HG02623 (cell line): ENCODE results near the gene FGFR2.

ENCODE experiments used
- ATAC-seq: cut with Tn5 transposase; IDR thresholded peaks from one replicate; pipeline ENCODE4 v1.9.1; 2021; ENCODE audit warnings: moderate library complexity; ENCODE audit not compliant: unreplicated experiment

FGFR2 gene

DNA sequence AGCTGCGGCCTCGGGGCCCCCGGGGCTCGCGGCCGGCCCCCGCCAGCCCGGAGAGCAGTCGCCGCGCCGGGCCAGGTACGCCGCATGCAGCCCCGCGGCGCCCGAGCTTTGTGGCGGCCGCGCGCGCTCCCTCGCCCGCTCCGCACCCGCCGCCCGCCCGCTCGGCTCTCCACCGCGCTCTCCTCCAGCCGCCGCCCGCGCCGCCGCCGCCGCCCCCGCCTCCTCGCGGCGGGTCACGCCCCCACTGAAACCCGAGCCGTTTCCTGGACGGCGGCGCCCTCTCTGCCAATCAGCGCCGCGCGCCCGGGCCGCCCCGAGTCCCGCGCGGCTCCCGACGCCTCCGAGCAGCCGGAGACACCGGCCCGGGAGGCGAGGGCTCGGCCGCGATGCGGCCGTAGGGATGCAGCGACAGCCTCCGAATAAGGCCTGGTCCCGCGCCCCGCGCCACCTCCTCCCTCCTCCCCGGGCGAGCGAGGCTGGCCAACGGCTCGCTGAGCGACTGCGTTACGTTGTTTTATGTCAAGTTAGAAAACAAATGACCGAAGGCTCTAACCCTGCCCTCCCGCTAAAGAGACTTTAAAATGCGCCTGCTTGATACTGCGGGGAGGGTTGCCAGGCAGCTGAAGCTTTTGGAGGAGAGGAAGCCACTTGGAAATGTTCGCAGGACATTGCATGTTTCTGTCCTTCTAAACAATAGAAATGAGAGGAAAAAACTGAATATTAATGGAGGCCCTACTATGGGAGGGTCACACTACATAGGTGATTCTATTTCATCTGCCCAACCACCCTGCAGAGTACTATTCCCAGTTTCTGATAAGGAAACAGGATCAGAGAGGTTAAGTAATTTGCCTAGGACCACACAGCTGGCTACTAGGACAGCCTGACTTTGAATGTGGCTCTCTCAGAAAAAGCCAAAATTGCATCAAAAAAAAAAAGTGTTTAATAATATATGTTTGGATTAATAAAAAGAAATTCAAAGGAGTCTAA is at the start of gene FGFR2:
Gene FGFR2, minus strand, starts transcription at position 182 of the 987 bp plus-strand sequence. CDS start 4,627 bp downstream, outside the sequence.
- peak; percentile 68 for ATAC-seq

DNA sequence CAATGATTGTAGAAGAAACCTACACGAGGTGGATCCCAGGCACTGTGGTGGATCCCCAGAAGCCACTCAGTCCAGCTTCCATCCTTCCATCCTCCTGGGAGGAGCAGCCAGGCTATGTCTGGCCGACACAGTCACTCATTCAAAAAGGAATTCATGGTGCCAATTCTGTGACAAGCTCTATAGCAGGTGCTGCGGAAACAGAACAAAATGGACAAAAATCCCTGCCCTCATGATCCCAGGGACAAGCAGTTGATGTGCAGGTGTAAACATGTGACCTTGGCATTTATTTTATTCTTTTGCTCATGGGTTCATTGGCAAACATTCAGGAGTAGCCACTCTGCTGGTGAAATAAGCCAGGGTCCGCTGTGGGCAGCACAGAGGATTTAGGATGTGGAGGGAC is 49.2 kb upstream of the FGFR2 start:
- no peak for ATAC-seq

GRCh38 chr10:121645696-121646095 is 47.5 kb upstream of the FGFR2 start:
- ATAC-seq = no peak

- ATAC-seq = no peak
These were observed 46.3 kb upstream of the FGFR2 start for GRCh38 chr10:121644501-121644900.

DNA sequence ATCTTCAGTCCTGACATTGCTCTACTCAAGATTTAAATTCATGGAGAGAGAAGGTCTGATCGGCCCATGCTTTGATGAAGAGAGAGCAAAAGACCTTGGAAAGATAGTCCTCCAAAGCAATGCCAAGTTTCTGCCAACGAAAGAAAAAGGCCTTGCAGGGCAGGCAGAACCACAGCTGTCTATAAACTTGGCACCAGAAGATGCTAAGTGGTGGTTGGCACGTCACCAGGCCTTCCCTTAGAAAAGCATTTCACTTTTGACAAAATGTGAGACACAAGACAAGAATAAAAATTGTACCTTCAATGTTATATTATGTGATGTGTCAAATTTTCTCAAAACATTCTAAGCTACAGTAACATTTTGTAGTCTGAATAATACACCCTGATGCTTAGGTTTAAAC is 42.0 kb upstream of the FGFR2 start:
- no peak for ATAC-seq

DNA sequence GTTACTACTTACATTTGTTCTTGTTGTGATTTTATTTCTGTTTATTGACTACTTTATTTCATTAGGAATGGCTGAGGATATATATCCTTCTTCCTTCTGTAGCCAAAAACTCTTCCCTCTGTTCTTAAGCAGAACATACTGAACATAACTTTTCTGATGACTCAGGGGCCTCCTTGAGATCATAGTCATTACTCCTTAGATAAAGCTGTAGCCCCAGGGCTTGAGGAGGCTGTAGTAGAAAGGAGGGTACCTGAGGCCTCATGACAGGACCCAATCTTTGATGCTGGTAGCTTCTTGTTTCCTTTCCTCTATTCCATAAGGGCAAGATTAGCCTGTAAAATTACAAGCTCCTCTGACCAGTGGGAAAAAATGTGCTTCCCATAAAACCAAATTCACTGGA is 41.2 kb upstream of the FGFR2 start:
- ATAC-seq = no peak

DNA sequence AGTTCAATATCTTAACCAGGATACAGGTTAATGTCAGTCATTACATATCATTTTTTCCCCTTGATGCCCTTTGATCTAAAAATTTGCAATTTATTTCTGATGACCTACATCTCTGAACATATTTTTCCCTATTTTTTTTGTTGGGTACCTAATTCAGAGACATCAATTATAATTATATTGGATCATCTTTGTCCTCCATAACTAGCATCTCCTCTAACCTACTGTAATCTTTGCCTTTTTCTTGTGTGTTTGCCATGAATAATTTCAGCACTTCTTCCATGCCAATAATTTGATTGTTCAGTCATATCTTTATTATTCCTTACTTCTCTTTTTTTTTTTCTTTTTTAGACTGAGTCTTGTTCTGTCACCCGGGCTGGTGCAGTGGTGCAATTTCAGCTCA is 39.2 kb upstream of the FGFR2 start:
- ATAC-seq = no peak

DNA sequence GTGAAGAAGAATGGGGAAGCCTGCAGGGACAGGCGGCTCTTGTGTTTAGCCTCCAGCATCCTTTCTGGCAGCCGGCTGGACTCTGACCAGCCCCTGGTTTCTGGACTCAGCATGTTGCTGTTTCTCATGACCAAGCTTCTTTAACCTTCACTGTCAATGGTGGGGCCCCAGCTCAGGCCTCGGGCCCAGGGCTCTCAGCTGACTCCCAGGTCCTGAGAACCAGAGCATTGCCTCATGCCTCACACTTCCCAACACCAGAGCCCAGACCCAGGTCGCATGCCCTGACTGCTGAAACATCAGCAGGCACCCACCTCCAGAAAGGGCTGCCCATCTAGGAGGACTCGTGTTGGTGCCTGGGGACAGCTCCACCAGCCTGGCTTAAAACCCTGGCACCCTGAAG is 34.8 kb upstream of the FGFR2 start:
- ATAC-seq = no peak

GRCh38 chr10:121631365-121632029 is 33.3 kb upstream of the FGFR2 start:
- no peak for ATAC-seq

DNA sequence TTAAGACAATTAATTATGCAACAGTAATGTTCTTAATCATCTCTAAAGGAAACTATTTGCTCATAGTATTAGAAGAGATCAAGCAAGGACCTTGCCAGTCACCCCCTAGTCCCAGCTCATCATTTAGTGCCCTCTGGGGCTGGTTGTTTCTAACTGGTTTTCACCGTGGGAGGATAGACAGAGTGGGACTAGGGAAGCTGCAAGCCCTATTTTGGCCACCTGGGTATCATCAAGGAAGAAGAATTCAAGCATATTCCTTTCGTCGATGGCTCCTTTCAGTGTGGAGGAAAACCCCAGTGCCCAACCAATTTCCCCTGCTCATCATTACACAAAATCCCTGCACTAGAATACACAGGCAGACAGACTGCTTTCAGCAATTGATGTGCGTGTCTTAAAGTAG is 30.6 kb upstream of the FGFR2 start:
- no peak for ATAC-seq

DNA sequence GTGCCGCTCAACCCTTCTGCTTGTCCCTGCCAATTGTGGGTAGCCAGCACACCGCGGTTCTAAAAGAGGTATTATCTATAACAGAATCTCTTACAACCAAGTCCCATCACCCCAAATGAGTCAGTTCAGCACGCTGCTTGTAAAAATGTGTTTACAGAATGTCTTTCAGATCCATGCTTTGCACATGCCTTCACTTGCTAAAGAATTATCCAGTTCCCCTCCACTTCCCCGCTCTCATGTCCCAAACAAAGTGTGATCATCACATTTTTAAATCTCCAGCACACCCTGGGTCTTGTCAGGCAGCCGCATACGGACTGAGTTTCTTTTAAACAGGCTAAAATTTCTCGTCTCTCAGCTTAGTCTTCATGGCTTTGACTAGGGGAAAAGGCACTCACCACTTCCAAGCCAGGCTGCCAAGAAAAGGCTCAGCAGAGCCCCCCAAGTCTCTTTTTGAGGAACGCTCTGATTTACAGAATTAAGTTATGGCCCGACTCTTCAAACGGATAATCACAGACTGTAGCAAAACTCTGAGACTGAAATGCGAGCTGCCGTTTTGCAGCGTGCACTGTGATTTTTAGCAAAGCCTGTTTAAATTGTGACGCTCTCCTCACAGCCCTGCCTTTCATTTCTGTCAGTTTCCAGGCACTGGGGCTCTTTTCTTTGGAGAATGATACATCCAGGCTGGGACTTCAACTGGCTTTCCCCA is 29.8 kb upstream of the FGFR2 start:
- no peak for ATAC-seq

DNA sequence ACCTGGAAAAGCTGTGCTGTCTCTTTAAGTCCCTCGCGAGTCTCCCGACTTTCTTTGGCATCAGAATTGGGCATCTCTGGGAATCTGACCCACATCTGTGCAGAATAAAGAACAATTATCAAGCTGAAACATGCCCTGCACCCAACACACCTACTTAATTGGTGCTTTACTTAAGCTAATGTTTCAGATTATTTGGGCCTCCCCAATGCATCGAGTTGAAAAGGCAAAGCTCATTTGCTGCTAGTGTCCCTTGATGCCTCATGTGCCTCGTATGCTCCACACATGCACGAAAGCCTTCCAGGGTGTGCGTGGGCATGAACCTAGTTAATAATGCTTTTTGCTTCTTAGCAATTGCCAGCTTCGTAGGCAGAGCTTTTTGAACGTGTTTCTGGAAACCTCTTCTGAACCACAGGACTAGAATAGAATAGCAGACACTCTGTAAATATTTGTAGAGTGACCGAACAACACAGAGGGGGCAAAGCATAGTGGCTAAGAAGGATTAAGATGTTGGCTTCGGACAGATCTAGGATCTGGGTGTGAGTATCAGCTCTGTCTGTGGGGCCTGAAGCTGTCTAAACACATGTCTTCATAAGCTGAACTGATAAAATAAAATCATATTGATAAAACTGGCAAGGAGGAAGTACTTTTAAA is 26.7 kb upstream of the FGFR2 start:
- no peak for ATAC-seq

GRCh38 chr10:121618906-121619305 is 20.7 kb upstream of the FGFR2 start:
- no peak for ATAC-seq

GRCh38 chr10:121617176-121617575 is 18.9 kb upstream of the FGFR2 start:
- no peak for ATAC-seq

- no peak for ATAC-seq
These were observed 18.0 kb upstream of the FGFR2 start for GRCh38 chr10:121616291-121616690.

GRCh38 chr10:121615836-121616235 is 17.6 kb upstream of the FGFR2 start:
- ATAC-seq = no peak

DNA sequence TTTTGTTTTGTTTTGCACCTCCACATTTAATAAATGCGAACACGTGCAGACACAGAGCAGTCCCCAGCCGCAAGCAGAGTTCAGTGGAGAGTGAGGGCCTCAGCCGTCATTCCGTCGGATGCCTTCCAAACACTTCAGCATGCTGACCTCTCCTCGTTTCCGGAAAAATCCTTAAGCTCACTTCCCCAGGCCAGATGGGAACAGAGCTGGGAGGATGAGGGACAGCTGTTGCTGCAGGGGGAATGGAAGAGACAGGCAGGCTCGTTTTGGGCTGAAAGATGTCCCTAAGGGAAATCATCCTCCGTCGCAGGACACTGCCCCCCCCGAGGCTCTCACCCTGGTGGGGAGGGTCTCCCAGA is 17.2 kb upstream of the FGFR2 start:
- ATAC-seq = no peak

DNA sequence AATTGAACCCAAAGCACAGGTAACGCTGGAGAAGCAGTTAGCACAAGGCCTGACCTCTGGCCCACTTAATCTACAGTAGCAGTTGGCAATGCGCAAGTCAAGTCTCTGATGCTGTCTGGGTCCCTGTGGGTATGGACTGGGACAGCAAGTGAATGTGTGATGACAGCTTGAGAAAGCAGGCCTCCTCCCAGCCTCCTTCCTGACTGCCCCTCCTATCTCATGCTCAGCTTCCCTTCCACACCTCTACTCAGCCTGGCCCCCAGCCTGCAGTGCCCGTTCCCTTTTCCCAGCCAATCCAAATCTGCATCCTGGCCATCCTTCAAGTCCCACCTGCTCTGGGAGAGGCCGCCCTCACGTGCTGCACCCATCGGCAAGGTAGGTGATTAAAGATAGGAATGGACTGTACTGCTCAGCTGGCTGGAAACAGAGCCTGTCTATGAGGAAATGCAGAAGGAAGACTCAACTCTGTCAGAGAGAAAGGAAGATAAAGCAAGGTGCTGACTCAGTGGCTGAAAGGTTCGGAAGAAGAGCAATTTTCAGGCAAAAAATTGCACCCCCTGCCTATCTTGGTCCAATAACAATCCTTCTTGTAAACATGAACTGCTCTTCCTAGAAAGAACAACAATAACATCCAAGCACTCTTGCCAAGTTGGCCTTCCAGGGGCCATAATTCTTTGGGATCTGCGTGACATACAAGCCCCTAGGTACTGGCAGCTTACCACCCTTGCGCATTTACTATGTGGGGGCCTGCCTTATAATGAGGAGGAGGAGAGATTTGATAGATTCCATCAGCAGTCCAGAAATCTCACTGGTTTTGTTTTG is 16.6 kb upstream of the FGFR2 start:
- ATAC-seq = no peak

DNA sequence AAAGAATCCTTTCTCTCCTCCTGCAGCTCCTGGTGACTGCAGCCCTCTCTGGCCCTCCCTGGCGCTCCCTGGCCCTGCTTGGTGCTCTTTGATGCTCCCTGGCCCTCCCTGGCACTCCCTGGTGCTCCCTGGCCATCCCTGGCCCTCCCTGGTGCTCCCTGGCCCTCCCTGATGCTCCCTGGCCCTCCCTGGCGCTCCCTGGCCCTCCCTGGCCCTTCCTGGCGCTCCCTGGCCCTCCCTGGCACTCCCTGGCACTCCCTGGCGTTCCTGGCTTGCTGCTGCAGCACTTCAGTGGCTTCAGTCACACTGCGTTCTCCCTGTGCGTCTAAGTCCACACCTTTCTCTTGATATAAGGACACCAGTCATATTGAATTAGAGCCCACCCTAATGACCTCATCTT is 15.2 kb upstream of the FGFR2 start:
- no peak for ATAC-seq
